ENCODE results near the gene TNFRSF6B. TPM values are rescaled to one million over a fixed set of nuclear protein-coding genes. Genes with fewer than 3 reads are reported as not detected.
"Not testable (repeated sequence)": the region's sequence is repeated elsewhere in the genome, so short reads cannot be mapped to it uniquely, and the experiment has no call there.

Gene TNFRSF6B
- total RNA-seq, result 10 to 100 TPM in 2 of 4 donors, 1 to 10 TPM in 2; 6.7 to 15.5 (median 10.5) TPM

- WGBS, 2 donors, result 23 to 57% methylated on average over 4 to 12 of the region's 52 CpGs
- no peak for DNase-seq
- no peak within 1 kb of the TSS for H3K27ac ChIP-seq
- TF ChIP-seq CTCF (IDR thresholded peaks at IDR 0.05), result no peak
- H3K4me1 ChIP-seq, result peaks cover 11 to 22% of the 10 kb centered on the region in 2 donors
- H3K27me3 ChIP-seq, result no peaks in the 10 kb centered on the region
- H3K4me3 ChIP-seq (replicated peaks in 1 of 3), result no peak within 1 kb of the TSS
- H3K36me3 ChIP-seq, result peaks cover 8 to 9% of the 10 kb centered on the region in 2 donors
- no peaks in the 10 kb centered on the region for H3K9me3 ChIP-seq
- intact Hi-C loops (cut with DNase I), result no loop called here
These were observed at the start of gene TNFRSF6B for GRCh38 chr20:63696628-63697356. Gene TNFRSF6B, plus strand, starts transcription at chr20:63696652. Its CDS starts 116 bp downstream, at chr20:63696768.

GRCh38 chr20:63648190-63648589 is 48.3 kb upstream of the TNFRSF6B start:
- no peaks in the 10 kb centered on the region for H3K36me3 ChIP-seq
- no peak overlapping the region for H3K4me3 ChIP-seq (replicated peaks in 1 of 3)
- peaks cover 6 to 17% of the 10 kb centered on the region in 2 donors for H3K4me1 ChIP-seq
- TF ChIP-seq CTCF (IDR thresholded peaks at IDR 0.05) (no peak), POLR2A (IDR thresholded peaks at IDR 0.05) (no peak)
- 95 to 97% methylated on average over 6 of the region's 6 CpGs for WGBS, 2 donors
- H3K27ac ChIP-seq, result no peak overlapping the region
- DNase-seq, result no peak
- intact Hi-C loops (cut with DNase I), result loop anchor here (10.0 kb wide), 1 partner anchor 73 kb away; the partner anchor contains the start of gene HELZ2
- H3K9me3 ChIP-seq, result no peaks in the 10 kb centered on the region
- H3K27me3 ChIP-seq, result no peaks in the 10 kb centered on the region

GRCh38 chr20:63648895-63649589 is 47.4 kb upstream of the TNFRSF6B start:
- Histone ChIP-seq H3K27ac (no peak overlapping the region), H3K4me3 (replicated peaks in 1 of 3) (no peak overlapping the region), H3K9me3 (no peaks in the 10 kb centered on the region), H3K36me3 (no peaks in the 10 kb centered on the region), H3K27me3 (no peaks in the 10 kb centered on the region), H3K4me1 (peaks cover 10 to 21% of the 10 kb centered on the region in 2 donors)
- intact Hi-C loops (cut with DNase I), result loop anchor here (10.0 kb wide), 1 partner anchor 74 kb away; the partner anchor contains the start of gene HELZ2
- 85 to 91% methylated on average over 10 to 11 of the region's 11 CpGs for WGBS, 2 donors
- TF ChIP-seq CTCF (IDR thresholded peaks at IDR 0.05) (no peak), POLR2A (IDR thresholded peaks at IDR 0.05) (no peak)
- DNase-seq, result no peak

GRCh38 chr20:63650486-63650885 is 46.0 kb upstream of the TNFRSF6B start:
- H3K36me3 ChIP-seq; H3K4me3 ChIP-seq (replicated peaks in 1 of 3); intact Hi-C loops (cut with DNase I); H3K9me3 ChIP-seq; H3K27me3 ChIP-seq; DNase-seq; H3K27ac ChIP-seq: not testable (repeated sequence)
- peaks cover 10 to 24% of the 10 kb centered on the region in 2 donors for H3K4me1 ChIP-seq
- WGBS, 2 donors, result 77 to 94% methylated on average over 6 of the region's 25 CpGs

GRCh38 chr20:63651942-63652191 is 44.6 kb upstream of the TNFRSF6B start:
- no peaks in the 10 kb centered on the region for H3K27me3 ChIP-seq
- no peaks in the 10 kb centered on the region for H3K9me3 ChIP-seq
- no peaks in the 10 kb centered on the region for H3K36me3 ChIP-seq
- H3K4me3 ChIP-seq (replicated peaks in 1 of 3), result peak overlapping the region in 1 of 3 donors; percentile 71
- 10 to 19% methylated on average over 4 to 10 of the region's 11 CpGs for WGBS, 2 donors
- intact Hi-C loops (cut with DNase I), result no loop called here
- peaks cover 10 to 24% of the 10 kb centered on the region in 2 donors for H3K4me1 ChIP-seq
- peak overlapping the region in 1 of 3 donors; percentile 35 for H3K27ac ChIP-seq
- no peak for TF ChIP-seq CTCF (IDR thresholded peaks at IDR 0.05)
- no peak for TF ChIP-seq POLR2A (IDR thresholded peaks at IDR 0.05)
- peak; percentile 62 to 69 for DNase-seq
